Ascending aorta (tissue), 2 donors: ENCODE results near the gene NOP53. TPM values are rescaled to one million over a fixed set of nuclear protein-coding genes. Genes with fewer than 3 reads are reported as not detected.
A peak's percentile ranks its signal among the peaks of the same experiment; 100 is the strongest.
"Not testable (repeated sequence)": the region's sequence is repeated elsewhere in the genome, so short reads cannot be mapped to it uniquely, and the experiment has no call there.

Experiments used
- DNase-seq, 2 donors: peaks; one replicate each; pipeline ENCODE4 v3.0.0-alpha.2; 2019; ENCODE audit warnings: low spot score in 2 of 2
- H3K27ac ChIP-seq, 2 donors: fragments of 200-600 bp; sonication (generic); one replicate each; pipeline ENCODE4 v1.5.1; 2016 to 2017; ENCODE audit warnings: mild to moderate bottlenecking in 1 of 2
- H3K27me3 ChIP-seq: fragments of 200-600 bp; sonication (generic); one replicate; pipeline ENCODE4 v1.5.1; 2017
- H3K36me3 ChIP-seq, 2 donors: fragments of 200-600 bp; sonication (generic); one replicate each; pipeline ENCODE4 v1.5.1; 2016
- H3K4me1 ChIP-seq, 2 donors: fragments of 200-600 bp; sonication (generic); one replicate each; pipeline ENCODE4 v1.5.1; 2016 to 2017; ENCODE audit warnings: mild to moderate bottlenecking in 1 of 2
- H3K4me3 ChIP-seq, 2 donors: fragments of 200-600 bp; sonication (generic); one replicate each; pipeline ENCODE4 v1.5.1; 2016 to 2017; ENCODE audit warnings: mild to moderate bottlenecking in 1 of 2
- H3K9me3 ChIP-seq, 2 donors: fragments of 200-600 bp; sonication (generic); one replicate each; pipeline ENCODE4 v1.5.1; 2016
- intact Hi-C: fragments of 100-400 bp; cut with DNase I; formaldehyde crosslinking; loops from one replicate; pipeline ENCODE4 v1.15.1; 2023
- total RNA-seq: library from RNA; depleted of rRNA; stranded (reverse); fragments of >200 nt; gene quantifications from one replicate; pipeline ENCODE4 v1.1.0, GENCODE V29; 2016
- TF ChIP-seq, protein P1 (sequence below), 3 experiments: fragments of 200-600 bp in 2 of 3; fragments of 450-650 bp in 1 of 3; sonication (generic) in 2 of 3; IDR thresholded peaks; one replicate each; pipeline ENCODE4 v1.5.1; 2016 to 2019; ENCODE audit warnings: antibody characterized with exemption in 3 of 3, mild to moderate bottlenecking in 1 of 3, moderate library complexity in 1 of 3

NOP53 gene
- total RNA-seq, 1 donor from 2014 or later: 385 TPM

DNA sequence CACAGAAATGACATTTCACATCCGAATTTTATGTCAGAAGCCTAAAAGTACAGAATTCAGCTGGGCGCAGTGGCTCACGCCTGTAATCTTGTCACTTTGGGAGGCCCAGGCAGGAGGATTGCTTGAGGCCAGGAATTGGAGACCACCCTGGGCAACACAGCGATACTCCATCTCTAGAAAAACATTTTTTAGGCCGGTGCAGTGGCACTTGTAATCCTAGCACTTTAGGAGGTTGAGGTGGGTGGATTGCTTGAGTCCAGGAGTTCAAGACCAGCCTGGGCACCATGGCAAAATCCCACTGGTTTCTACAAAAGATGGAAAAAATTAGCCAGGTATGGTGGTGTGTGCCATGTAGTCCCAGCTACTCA, 15.3 kb downstream of the NOP53 start:
- DNase-seq: no peak
- Histone ChIP-seq H3K27ac (no peak overlapping the region), H3K4me3 (no peak overlapping the region), H3K9me3 (no peaks in the 10 kb centered on the region), H3K4me1 (no peaks in the 10 kb centered on the region), H3K27me3 (no peaks in the 10 kb centered on the region), H3K36me3 (peaks cover 31 to 34% of the 10 kb centered on the region in 2 donors)
- intact Hi-C loops: no loop called here
- TF ChIP-seq, protein P1, sequence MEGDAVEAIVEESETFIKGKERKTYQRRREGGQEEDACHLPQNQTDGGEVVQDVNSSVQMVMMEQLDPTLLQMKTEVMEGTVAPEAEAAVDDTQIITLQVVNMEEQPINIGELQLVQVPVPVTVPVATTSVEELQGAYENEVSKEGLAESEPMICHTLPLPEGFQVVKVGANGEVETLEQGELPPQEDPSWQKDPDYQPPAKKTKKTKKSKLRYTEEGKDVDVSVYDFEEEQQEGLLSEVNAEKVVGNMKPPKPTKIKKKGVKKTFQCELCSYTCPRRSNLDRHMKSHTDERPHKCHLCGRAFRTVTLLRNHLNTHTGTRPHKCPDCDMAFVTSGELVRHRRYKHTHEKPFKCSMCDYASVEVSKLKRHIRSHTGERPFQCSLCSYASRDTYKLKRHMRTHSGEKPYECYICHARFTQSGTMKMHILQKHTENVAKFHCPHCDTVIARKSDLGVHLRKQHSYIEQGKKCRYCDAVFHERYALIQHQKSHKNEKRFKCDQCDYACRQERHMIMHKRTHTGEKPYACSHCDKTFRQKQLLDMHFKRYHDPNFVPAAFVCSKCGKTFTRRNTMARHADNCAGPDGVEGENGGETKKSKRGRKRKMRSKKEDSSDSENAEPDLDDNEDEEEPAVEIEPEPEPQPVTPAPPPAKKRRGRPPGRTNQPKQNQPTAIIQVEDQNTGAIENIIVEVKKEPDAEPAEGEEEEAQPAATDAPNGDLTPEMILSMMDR (IDR thresholded peaks at IDR 0.05): no peak

DNA sequence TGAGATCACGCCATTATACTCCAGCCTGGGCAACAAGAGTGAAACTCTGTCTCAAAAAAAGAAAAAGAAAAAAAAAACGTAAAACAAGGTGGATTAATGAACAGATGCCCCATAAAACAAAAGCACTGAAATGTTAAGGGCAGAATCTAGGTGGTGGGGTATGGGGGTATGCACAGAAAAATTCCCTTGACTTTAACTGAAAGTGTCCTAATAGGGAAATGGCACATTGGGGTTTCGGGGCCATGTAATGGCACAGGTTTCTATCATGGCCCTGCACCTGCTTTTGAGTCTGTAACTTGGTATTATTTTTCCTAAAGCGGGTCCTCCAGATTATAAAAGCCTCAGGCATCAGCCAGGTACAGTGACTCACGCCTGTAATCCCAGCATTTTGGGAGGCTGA, 16.2 kb downstream of the NOP53 start:
- DNase-seq: no peak
- H3K4me3 ChIP-seq: no peak overlapping the region
- H3K27me3 ChIP-seq: no peaks in the 10 kb centered on the region
- H3K27ac ChIP-seq: no peak overlapping the region
- intact Hi-C loops: no loop called here
- peaks cover 22 to 24% of the 10 kb centered on the region in 2 donors for H3K36me3 ChIP-seq
- H3K4me1 ChIP-seq: no peaks in the 10 kb centered on the region
- no peaks in the 10 kb centered on the region for H3K9me3 ChIP-seq
- TF ChIP-seq, protein P1 (IDR thresholded peaks at IDR 0.05): no peak

DNA sequence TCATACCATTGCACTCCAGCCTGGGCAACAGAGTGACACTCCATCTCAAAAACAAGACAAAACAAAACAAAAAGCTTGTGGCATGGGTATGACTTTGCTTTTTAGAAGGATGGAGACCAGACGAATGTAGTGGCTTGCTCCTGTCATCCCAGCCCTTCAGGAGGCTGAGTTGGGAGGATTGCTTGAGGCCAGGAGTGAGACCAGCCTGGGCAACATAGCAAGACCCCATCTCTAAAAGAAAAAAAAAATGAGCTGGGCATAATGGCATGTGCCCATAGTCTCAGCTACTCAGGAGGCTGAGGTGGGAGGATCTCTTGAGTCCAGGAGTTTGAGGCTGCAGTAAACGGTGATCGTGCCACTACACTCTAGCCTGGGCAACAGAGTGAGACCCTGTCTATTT, 16.8 kb downstream of the NOP53 start:
- peaks cover 16 to 18% of the 10 kb centered on the region in 2 donors for H3K36me3 ChIP-seq
- no peaks in the 10 kb centered on the region for H3K9me3 ChIP-seq
- no peak overlapping the region for H3K4me3 ChIP-seq
- TF ChIP-seq, protein P1 (IDR thresholded peaks at IDR 0.05): no peak
- no peaks in the 10 kb centered on the region for H3K4me1 ChIP-seq
- no peak for DNase-seq
- H3K27ac ChIP-seq: no peak overlapping the region
- H3K27me3 ChIP-seq: no peaks in the 10 kb centered on the region
- intact Hi-C loops: no loop called here

DNA sequence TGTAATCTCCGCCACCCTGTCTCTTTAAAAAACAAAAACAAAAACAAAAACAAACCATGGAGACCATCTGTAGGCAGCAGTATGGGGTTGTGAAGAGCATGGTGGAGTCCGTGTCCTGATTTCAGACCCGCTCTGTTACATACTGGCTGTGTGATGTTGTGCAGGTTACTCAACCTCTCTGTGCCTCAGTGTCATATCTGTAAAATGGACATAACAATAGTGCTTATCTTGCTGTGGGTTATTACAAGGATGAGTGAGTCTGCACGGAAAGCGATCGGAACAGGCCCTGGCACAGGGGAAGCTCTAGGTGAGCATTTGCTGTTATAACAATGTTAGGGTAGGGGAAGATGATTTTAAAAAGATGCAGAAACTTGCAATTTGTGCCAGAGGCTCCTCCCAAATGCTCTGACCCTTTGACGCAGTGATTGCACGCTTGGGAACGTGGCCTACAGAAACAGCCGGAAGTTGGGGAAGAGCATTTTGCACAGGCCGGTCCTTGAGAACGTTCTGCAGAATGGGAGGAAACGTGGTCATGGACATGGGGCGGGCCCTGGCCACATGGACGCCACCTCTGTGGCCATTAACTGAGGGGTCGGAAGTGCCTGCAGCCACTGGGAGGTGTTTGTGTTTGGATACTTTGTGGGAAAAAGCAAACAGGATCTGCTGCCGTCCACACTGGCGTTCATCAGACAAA, 17.4 kb downstream of the NOP53 start:
- H3K4me3 ChIP-seq: no peak overlapping the region
- H3K9me3 ChIP-seq: no peaks in the 10 kb centered on the region
- TF ChIP-seq, protein P1 (IDR thresholded peaks at IDR 0.05): no peak
- H3K27me3 ChIP-seq: no peaks in the 10 kb centered on the region
- no peaks in the 10 kb centered on the region for H3K4me1 ChIP-seq
- no peak overlapping the region for H3K27ac ChIP-seq
- no peak for DNase-seq
- H3K36me3 ChIP-seq: peaks cover 10 to 12% of the 10 kb centered on the region in 2 donors
- intact Hi-C loops: no loop called here

DNA sequence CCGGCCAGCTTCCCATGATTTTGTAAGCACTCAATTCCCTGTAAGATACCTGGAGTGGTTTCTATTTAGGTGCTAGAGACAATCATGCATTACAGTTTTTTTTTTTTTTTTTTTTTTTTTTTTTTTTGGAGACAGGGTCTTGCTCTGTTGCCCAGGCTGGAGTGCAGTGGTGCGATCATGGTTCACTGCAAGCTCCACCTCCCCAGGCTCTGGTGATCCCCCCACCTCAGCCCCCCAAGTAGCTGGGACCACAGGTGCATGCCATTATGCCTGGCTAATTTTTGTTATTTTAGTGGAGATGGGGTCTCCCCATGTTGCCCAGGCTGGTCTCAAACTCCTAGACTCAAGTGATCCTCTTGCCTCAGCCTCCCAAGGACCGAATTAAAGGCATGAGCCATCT, 19.4 kb downstream of the NOP53 start:
- H3K4me3 ChIP-seq, H3K4me1 ChIP-seq, H3K9me3 ChIP-seq, H3K36me3 ChIP-seq, H3K27ac ChIP-seq, DNase-seq, H3K27me3 ChIP-seq: not testable (repeated sequence)
- intact Hi-C loops: loop anchor here (5.0 kb wide), 1 partner anchor 98 kb away; no protein-coding TSS in a partner anchor

DNA sequence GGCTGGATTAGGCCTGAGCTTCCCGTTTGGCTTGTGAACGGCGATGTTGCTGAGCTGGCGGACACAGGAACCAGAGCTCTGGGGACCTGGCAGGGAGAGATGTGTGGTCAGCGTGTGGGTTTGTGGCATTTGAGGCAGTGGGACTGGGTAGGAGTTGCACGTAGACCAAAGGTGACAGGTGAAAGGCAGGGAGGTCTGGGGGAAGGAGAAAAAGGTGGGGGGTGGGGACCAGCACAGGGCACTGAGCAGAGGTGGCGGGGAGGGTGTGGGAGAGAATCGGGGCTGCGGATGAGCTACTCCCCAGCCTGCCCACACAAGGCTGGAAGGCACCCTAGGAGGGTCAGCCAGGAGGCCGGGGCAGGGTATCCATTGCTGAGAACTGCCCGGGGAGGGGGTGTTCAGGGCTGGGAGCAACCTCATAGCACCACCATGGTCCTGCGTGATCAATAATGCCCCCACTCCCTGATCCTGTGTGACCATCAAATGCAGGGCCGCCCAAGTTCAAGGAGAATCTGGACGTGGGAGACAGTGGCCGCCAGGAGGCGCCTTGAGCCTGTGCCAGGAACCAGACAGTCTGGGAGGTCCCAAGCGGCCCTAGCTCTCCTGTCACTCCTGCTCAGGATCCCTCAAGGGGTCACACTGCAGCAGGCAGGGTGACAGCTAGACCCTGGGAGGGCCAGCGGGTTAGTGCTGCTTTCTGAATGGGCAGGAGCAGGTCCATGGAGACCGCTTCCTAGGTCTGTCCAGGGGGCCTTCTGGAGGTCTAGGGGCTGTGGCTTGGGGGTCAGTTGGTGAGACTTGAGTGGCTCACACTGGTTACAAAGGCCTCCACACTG, 20.4 kb downstream of the NOP53 start:
- Histone ChIP-seq H3K27me3 (no peaks in the 10 kb centered on the region), H3K4me3 (no peak overlapping the region), H3K27ac (no peak overlapping the region), H3K9me3 (no peaks in the 10 kb centered on the region), H3K36me3 (no peaks in the 10 kb centered on the region), H3K4me1 (no peaks in the 10 kb centered on the region)
- TF ChIP-seq, protein P1 (IDR thresholded peaks at IDR 0.05): peak; percentile 70 to 75 (median 75)
- no peak for DNase-seq
- intact Hi-C loops: loop anchor here (1.0 to 5.0 kb wide), 2 partner anchors 23 to 97 kb away; no protein-coding TSS in a partner anchor
